Glutamatergic neuron (in vitro differentiated cells): ENCODE measurements around the gene DNAJB6. TPM values are rescaled to one million over a fixed set of nuclear protein-coding genes. Genes with fewer than 3 reads are reported as not detected.

ENCODE experiments used
- DNase-seq: peaks from one replicate; pipeline ENCODE4 v3.0.0; 2022
- H3K27ac Mint-ChIP-seq: one replicate; pipeline ENCODE4 v1.8.0; 2020; ENCODE audit warnings: mild to moderate bottlenecking, mixed read lengths, inconsistent platforms; ENCODE audit not compliant: unreplicated experiment
- H3K27me3 Mint-ChIP-seq: one replicate; pipeline ENCODE4 v1.8.0; 2020; ENCODE audit warnings: mild to moderate bottlenecking, moderate library complexity, mixed read lengths, inconsistent platforms; ENCODE audit not compliant: unreplicated experiment
- H3K36me3 Mint-ChIP-seq: one replicate; pipeline ENCODE4 v1.8.0; 2020; ENCODE audit warnings: mild to moderate bottlenecking, mixed read lengths, inconsistent platforms; ENCODE audit not compliant: unreplicated experiment
- H3K4me1 Mint-ChIP-seq: one replicate; pipeline ENCODE4 v1.8.0; 2020; ENCODE audit warnings: mild to moderate bottlenecking, low read depth, mixed read lengths, inconsistent platforms; ENCODE audit not compliant: unreplicated experiment
- H3K4me3 Mint-ChIP-seq: one replicate; pipeline ENCODE4 v1.8.0; 2020; ENCODE audit warnings: mild to moderate bottlenecking, mixed read lengths, inconsistent platforms; ENCODE audit not compliant: unreplicated experiment
- H3K9me3 Mint-ChIP-seq: one replicate; pipeline ENCODE4 v1.8.0; 2020; ENCODE audit warnings: mild to moderate bottlenecking, moderate library complexity, mixed read lengths, inconsistent platforms; ENCODE audit not compliant: unreplicated experiment
- CTCF ChIP-seq: fragments of 200-600 bp; sonication (generic); IDR thresholded peaks from one replicate; pipeline ENCODE4 v1.5.0; 2021; ENCODE audit not compliant: partially characterized antibody, unreplicated experiment
- total RNA-seq: library from RNA; stranded (reverse); fragmentation: NEBNext Ultra II Directional; extraction: Animal tissue kit (Norgen Biotek cat#: 25700); gene quantifications from one replicate; pipeline ENCODE4 v1.2.1, GENCODE V29; 2021; ENCODE audit not compliant: unreplicated experiment

DNAJB6 gene
- total RNA-seq, 1 donor from 2014 or later = 120 TPM

DNA sequence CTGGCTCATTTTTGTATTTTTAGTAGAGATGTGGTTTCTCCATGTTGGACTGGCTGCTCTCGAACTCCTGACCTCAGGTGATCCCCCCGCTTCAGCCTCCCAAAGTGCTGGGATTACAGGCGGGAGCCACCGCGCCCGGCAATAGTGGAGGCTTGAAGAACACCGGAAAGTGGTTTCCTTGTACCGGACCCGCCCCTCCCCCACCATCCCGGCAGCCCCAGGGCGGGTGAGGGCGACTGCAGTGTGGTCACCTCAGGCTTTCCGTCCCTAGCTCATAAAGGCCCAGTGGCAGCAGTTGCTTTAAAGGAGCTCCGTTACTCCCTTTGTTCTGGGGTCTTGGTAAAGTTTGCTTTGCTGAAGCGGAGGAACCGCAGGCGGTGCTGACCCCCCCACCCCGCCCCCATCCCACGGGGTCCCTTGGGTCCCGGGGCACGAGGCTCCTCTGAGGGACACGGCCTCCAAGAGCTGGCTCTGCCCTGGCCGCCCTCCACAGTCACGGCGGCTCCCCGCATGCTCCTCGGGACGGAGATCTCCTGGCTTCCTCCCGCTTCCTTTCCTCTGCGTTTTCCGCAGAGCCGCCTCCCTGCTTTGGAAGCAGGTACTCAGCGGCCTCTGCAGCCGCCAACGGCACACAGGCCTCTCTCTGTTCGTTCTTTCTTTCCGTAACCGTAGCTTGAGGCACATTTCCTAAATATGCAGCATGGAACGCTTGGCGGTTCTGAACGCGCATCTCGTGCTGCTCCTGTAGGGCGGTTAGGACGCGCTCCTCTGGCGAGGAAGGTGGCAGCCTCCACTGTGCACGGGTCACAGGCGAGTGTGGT lies 77.3 kb downstream of the DNAJB6 start:
- H3K4me3 Mint-ChIP-seq = no peak overlapping the region
- no peak for DNase-seq
- peaks cover 11% of the 10 kb centered on the region for H3K36me3 Mint-ChIP-seq
- H3K9me3 Mint-ChIP-seq = peaks cover 2% of the 10 kb centered on the region
- no peak for TF ChIP-seq CTCF
- H3K27ac Mint-ChIP-seq = no peak overlapping the region
- H3K27me3 Mint-ChIP-seq = no peaks in the 10 kb centered on the region
- no peaks in the 10 kb centered on the region for H3K4me1 Mint-ChIP-seq

- Mint-ChIP-seq H3K4me1 (no peaks in the 10 kb centered on the region), H3K9me3 (peaks cover 2% of the 10 kb centered on the region), H3K36me3 (peaks cover 11% of the 10 kb centered on the region), H3K27ac (no peak overlapping the region), H3K27me3 (no peaks in the 10 kb centered on the region), H3K4me3 (no peak overlapping the region)
- no peak for TF ChIP-seq CTCF
- DNase-seq = no peak
These were observed 77.9 kb downstream of the DNAJB6 start for GRCh38 chr7:157414702-157415096.

- TF ChIP-seq CTCF = no peak
- H3K27me3 Mint-ChIP-seq = no peaks in the 10 kb centered on the region
- H3K4me3 Mint-ChIP-seq = no peak overlapping the region
- no peak overlapping the region for H3K27ac Mint-ChIP-seq
- no peak for DNase-seq
- H3K36me3 Mint-ChIP-seq = peaks cover 11% of the 10 kb centered on the region
- peaks cover 2% of the 10 kb centered on the region for H3K9me3 Mint-ChIP-seq
- no peaks in the 10 kb centered on the region for H3K4me1 Mint-ChIP-seq
These were observed 78.7 kb downstream of the DNAJB6 start for GRCh38 chr7:157415486-157415885.

GRCh38 chr7:157416011-157416410 lies 79.2 kb downstream of the DNAJB6 start:
- Mint-ChIP-seq H3K4me3 (no peak overlapping the region), H3K27me3 (no peaks in the 10 kb centered on the region), H3K27ac (no peak overlapping the region), H3K4me1 (no peaks in the 10 kb centered on the region), H3K36me3 (peaks cover 11% of the 10 kb centered on the region), H3K9me3 (peaks cover 2% of the 10 kb centered on the region)
- no peak for DNase-seq
- no peak for TF ChIP-seq CTCF
